SK-N-SH (cell line): ENCODE data around the gene DES.

Experiments used
- JUND ChIP-seq: IDR thresholded peaks from 2 replicates; pipeline ENCODE4 v1.4.0; 2012
- TF ChIP-seq, protein P1 (sequence below): fragments of 200-600 bp; sonication (generic); IDR thresholded peaks from 2 replicates; pipeline ENCODE4 v1.6.1; 2017; ENCODE audit warnings: antibody characterized with exemption, mild to moderate bottlenecking, moderate library complexity

DNA sequence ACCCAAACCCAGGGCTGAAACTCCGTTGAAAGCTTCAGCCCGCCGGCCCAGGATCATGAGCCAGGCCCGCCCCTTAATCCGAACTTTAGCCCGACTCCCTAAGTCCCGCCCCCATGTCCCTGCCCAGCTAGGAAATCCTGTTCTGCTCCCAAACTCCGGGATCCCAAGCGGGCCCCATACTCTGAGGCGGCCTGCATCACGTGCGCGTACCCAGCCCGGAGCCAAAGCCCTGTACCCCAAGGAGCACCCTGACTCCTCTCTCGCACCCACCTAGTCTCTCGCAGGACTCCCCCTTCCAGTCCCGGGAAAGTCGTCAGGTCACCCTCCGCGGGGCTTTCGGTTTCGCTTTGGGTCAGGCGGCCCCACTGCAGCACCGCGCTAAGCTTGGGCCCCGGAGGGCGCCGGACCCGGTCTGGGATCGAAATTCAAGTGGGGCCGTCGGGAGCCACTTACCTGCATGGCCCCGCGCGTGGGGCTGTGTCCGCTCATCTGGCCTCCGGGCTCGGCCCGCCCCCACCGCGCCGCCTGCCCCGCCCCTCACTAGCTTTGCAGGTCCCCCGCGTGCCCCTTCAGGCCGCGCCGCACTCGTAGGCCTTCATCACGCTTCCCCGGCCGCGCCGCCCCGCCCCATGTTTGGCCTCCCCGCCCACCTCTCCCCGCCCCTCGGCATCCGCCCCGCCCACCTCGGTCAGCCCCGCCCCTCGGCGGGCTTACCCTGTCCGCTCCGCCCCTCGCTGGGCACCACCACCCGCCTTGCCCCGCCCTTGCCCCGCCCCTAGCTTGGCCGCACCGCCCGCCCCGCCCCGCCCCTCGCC is 30.7 kb upstream of the DES start, which contains the start of gene DNPEP:
- TF ChIP-seq, protein P1, sequence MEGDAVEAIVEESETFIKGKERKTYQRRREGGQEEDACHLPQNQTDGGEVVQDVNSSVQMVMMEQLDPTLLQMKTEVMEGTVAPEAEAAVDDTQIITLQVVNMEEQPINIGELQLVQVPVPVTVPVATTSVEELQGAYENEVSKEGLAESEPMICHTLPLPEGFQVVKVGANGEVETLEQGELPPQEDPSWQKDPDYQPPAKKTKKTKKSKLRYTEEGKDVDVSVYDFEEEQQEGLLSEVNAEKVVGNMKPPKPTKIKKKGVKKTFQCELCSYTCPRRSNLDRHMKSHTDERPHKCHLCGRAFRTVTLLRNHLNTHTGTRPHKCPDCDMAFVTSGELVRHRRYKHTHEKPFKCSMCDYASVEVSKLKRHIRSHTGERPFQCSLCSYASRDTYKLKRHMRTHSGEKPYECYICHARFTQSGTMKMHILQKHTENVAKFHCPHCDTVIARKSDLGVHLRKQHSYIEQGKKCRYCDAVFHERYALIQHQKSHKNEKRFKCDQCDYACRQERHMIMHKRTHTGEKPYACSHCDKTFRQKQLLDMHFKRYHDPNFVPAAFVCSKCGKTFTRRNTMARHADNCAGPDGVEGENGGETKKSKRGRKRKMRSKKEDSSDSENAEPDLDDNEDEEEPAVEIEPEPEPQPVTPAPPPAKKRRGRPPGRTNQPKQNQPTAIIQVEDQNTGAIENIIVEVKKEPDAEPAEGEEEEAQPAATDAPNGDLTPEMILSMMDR, result no peak
- TF ChIP-seq JUND, result no peak
